CD4-positive, alpha-beta T cell treated with Interleukin-21 for 1 hour (primary cell): Measurements from ENCODE around the gene TBL2.
A peak's percentile ranks its signal among the peaks of the same experiment; 100 is the strongest.
"Not testable (repeated sequence)": the region's sequence is repeated elsewhere in the genome, so short reads cannot be mapped to it uniquely, and the experiment has no call there.

Experiments
- DNase-seq: peaks from one replicate; pipeline ENCODE4 v3.0.0-alpha.2; 2020

Gene TBL2

DNA sequence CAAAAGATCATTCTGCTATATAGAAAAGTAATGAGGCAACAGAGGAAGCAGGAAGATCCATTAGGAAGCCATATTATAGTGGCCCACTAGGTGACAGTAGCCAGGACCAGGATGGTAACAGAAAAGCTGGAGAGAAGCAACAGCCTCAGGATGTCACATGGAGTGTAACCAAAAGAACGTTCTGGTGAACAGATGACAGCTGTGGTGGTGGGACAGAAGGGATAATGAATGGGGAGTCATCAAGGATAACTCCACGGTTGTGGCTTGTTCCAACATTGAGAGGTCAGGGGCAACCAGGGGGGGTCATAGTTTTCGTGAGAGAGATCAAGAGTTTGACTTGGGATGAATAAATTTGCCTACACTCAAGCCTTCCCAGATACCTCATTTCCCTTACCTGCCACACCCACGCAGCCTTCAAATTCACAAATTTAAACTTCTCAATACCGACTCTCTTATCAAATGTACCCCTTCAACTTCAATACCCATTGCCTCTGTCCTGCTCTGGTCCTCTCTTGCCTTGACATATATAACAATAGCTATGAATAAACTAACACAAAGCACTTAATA is 9.3 kb downstream of the TBL2 start:
- no peak for DNase-seq

DNA sequence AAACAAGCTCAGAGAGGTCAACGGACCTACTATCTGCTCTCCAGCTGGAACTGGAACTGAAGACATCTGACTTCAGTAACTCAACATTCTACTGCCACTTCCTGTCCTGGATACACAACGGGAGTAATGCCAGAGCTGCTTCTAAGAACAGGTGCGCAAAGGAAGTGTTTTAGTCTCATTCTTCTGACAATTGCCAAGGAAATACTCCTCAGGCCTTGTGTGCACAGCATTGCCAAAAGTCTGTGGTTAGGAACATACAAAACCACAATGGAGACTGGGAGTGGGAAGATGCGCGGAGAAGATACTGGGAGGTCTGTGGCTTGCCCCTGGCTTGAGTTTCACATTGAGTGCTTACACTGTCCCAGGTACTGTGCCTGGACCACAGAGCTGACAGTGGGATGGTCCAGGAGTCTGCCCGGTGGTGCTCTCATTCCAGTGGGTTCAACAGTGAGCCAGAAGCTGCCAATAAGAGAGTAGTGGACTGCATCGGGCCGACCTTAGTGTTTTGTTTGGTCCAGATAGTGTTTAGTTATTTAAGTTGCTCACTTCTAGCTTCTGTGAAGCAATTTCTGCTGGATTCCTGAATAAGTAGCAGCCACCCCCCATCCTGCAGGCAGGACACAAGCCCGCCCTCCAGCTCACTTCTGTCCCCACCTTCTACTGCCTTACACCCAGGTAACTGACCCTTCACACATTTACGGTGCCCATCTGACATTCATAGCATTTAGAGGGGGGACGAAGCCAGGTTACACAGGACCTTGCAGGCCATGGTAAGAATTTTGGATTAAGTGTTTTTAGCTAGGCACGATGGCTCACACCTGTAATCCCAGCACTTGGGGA is 10.3 kb downstream of the TBL2 start:
- DNase-seq = no peak

DNA sequence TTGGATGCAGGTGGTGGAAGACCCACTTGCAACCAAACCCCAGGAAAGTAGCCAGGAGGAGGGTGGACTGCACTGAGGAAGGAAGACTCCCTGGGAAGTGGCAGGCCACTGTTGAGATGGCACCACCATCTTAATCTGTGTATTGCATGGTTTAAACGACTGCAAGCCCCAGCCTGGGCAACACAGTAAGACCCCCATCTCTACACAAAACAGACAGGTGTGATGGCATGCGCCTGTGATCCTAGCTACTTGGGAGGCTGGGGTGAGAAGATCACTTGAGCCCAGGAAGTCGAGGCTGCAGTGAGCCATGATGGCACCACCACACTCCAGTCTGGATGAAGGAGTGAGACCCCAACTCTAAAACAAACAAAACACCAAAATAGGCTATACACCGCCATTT is 11.2 kb downstream of the TBL2 start:
- DNase-seq = no peak

DNA sequence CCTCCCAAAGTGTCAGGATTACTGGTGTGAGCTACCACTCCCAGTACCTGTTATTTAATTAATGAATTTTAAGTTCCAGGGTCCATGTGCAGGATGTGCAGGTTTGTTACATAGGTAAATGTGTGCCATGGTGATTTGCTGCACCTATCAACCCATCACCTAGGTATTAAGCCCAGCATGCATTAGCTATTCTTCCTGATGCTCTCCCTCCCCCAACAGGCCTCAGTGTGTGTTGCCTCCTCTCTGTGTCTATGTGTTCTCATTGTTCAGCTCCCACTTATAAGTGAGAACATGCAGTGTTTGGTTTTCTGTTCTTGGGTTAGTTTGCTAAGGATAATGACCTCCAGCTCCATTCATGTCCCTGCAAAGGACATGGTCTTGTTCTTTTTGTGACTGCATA is 11.9 kb downstream of the TBL2 start:
- peak; percentile 12 for DNase-seq

DNA sequence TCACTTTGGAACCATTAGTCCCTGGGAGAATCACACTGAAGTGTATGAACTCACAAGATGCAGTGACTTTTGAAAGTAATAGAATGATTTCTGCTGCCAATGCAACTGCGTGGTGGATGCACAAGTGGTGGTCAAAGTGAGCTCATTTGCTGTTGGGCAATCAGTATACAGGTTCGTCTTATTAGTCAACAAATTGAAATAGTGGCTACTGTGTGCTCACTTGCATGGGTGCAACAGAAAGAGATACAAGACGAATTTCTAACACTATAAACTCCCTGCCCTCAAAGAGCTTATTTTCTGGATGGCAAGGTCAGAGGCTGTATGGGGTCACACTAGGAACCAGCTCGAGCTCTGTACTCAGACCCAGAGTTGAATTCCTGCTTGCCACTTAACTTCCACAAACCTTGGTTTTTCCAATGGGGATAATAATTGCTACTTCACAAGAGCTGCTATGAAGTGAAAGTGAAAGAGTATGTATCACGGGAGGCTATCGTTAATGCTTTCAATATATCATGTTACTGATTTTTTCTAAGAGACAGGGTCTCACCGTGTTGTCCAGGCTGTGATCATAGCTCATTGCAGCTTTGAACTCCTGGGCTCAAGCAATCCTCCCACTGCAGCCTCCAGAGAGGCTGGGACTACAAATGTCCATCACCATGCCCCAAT is 12.6 kb downstream of the TBL2 start:
- DNase-seq = peak; percentile 9

DNA sequence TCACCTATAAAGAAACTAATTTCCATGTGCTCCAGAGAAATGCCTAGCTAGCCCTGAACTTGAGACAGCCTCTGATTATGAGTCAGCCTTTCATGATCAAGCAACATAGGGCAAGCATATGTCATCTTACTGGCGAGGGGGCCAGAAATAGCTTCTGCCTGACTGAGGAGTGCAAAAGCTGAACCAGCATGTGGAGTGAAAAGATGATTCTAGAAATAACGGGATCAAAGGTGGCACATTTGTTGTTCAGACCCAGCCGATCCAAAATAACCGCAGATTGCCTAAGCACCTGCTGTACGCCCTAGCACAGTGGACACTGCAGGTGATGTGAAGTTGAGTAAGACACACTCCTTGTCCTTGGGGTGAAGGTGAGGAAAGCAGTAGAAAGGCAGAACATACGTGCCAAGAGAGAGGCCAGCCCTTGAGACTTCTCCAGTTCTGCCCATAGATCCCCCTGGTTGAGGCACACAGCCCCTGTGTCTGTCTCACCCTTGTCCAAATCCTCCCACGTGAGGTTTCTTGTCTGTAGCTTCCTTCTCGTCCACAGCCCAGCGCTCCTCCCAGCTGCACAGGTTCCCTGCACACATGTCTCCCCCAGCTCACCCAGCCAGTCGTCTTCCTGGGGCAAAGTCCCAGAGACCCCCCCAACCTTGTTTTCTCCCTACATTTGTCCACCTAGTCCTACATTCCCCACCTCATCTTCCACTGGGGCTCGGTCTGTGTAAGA is 18.1 kb downstream of the TBL2 start:
- no peak for DNase-seq

DNA sequence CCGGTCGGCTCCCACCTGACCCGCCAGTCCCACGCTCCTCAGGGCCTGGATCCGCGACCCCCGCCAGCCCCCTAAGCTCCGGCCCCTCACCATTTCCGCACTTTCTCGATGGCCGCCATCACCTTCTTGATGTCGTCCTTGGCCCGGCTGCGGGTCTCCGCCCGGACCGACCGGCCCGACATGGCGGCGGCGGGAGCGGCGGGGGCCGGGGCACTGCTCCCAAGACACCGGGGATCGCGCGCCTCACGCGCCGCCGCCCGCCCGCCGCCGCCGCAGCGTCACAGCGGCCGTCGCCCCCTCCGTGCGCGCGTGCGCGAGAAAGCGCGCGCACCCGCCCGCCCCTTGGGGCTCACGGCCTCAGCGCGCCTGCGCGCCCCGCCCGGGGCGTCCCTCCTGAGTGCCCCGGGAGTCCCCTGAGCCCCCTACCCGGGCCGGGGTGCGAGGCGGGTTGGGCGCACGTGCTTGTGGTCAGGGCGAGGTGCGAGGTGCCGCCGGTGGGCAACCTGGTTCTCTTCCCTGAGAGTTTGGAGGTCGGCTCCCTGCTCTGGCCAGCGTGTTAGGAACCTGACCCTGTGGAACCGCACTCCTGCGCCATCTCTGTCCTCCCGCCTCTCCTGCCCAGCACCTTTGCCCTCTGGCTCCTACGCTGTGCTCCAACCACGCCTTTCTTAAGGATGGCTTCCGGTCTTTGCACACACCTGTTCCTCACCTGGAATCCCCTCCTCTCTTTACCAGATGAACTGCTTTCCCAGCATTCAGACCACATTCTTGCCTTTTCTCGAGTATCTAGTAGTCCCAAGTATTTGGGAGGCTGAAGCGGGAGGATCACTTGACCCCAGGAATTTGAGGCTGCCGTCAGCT is 20.8 kb downstream of the TBL2 start, which contains the start of gene BCL7B:
Gene BCL7B, minus strand, starts transcription at position 294 of the 861 bp plus-strand sequence. Its CDS starts 112 bp downstream, at position 182.
- peak; percentile 83 for DNase-seq

DNA sequence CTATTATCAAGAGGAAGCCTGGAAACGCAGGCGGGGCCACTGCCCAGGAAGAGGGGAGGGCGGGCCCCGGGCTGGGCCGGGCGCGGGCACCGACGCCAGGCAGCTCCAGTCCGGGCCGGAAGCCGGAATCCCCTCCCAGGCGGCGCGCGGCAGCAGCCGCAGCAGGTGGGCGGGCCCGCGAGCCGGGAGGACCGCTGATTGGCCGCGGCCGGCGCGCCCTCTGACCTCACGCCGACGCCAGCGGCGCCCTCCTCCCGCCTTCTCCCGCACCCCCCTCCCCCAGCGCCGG is 21.3 kb downstream of the TBL2 start:
- peak; percentile 93 for DNase-seq

DNA sequence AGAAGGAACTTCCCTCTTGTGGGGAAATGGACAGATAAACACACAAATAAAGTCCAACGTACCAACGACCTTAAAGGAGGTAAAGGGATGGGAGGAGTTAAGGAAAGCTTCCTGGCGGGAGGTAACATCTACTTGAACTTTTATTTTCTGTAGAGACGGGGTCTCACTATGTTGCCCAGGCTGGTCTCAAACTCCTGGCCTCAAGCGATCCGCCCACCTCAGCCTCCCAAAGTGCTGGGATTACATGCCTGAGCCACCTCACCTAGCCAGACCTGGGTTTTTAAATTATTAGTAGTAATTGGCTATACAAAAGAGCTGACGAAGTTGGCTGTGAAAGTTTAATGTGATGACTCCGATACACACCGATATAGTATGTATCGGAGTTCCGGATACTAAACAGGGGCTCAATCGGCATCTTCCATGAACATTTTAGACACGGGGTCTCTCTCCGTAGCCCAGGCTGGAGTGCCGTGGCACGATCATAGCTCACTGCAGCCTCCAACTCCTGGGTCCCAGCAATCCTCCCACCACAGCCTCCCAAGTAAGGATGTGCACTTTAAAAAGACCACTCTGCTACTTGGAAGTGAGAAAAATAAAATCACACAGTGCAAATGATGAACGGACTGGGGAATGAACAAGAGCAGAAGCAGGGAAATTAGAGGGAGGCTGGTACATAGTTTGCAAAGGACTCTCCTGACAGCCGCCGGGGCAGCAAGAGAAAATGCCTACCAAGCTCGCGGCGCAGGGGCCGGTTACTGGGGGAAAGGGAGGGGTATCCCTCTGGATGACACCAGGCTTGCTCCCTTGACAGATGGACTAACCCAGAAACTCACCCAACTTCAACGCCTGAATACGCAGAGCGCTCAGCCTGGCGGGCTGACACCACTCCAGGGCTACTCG is 21.9 kb downstream of the TBL2 start:
- DNase-seq = no peak

DNA sequence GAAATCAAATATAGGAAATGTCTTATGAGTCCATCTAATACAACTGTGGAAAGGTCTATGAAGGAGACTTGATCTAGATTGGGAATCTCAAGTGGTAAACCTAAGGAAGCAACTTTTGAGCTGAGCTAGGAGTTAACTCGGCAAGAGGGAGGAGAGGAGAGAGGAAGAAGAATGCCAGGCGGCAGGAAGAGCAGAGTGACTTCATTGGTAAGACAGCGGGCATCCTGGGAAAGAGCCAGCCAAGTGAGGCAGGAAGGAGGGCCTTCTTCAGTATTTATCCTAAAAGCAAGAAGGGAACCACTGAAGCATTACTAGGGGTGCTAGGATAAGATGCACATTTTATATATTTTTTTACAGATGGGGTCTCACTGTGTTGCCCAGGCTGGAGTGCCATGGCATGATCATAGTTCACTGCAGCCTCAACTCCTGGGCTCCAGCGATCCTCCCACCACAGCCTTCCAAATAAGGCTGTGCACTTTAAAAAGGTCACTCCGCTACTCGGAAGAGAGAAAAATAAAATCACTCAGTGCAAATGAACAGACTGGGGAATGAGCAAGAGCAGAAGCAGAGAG is 22.9 kb downstream of the TBL2 start:
- no peak for DNase-seq

DNA sequence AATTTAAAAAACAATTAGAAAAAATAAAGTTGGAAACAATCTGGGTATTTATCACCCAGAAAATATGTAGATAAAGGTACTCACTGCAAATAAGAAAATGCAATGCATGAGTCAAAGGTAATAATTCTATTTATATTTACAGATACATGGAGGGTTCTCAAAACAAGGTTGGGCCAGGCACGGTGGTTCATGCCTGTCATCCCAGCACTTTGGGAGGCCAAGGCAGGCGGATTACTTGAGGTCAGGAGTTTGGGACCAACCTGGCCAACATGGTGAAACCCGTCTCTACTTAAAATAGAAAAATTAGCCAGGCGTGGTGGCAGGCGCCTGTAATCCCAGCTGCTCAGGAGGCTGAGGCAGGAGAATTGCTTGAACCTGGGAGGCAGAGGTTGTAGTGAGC is 28.3 kb downstream of the TBL2 start:
- not testable (repeated sequence) for DNase-seq

DNA sequence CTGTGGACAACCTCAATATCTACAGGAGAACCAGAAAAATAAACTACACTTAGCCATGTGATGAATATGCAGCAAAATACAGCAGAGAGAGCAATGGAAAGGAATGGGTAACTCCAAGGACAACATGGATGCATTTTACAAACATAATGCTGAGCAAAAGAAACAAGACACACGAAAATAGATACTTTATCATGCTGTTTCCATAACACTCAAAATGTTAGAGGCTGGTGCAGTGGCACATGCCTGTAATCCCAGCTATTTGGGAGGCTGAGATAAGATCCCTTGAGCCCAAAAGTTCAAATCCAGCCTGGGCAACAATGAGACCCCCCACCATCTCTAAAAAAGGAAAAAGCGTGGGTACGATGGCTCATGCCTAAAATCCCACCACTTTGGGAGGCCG is 29.2 kb downstream of the TBL2 start:
- DNase-seq = no peak

DNA sequence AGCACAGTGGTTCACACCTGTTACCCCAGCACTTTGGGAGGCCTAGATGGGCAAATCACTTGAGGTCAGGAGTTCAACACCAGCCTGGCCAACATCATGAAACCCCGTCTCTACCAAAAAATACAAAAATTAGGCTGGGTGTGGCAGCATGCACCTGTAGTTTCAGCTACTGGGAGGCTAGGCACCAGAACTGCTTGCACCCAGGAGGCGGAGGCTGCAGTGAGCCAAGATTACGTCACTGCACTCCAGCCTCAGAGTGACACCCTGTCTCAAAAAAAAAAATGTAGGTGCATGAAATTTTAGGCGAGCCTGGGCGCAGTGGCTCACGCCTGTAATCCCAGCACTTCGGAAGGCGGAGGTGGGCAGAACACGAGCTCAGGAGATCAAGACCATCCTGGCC is 30.5 kb downstream of the TBL2 start:
- no peak for DNase-seq

DNA sequence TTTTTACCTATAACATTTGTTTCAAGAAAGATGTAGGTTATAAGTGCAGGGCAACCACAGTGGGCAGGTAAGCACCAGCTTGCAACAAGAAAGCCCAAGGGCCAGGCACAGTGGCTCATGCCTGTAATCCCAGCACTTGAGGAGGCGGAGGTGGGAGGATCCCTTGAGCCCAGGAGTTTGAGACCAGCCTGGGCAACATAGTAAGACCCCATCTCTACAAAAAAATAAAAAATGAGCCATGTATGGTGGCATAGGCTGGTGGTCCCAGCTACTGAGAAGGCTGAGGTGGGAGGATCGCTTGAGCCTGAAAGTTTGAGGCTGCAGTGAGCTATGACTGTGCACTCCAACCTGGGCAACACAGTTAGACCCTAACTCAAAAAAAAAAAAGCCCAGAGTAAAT is 33.7 kb downstream of the TBL2 start:
- no peak for DNase-seq

DNA sequence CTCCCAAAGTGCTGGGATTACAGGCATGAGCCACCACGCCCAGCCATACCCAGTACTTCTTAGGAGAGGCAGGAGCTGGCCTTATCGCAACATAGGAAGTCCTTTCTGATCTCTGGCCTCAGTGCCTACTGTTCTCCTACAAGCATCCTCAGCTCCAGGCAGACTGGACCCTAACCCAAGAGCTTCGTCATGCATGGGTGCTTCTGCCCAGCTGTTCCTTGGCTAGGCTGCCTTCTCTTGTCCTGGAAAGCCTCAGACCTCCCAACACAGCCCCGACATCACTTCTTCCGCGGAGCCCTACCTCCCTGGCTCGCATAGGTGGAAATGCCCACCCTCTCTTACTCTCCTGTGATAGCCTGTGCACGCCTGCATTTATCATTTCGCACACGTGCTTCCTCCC is 36.7 kb downstream of the TBL2 start:
- no peak for DNase-seq

DNA sequence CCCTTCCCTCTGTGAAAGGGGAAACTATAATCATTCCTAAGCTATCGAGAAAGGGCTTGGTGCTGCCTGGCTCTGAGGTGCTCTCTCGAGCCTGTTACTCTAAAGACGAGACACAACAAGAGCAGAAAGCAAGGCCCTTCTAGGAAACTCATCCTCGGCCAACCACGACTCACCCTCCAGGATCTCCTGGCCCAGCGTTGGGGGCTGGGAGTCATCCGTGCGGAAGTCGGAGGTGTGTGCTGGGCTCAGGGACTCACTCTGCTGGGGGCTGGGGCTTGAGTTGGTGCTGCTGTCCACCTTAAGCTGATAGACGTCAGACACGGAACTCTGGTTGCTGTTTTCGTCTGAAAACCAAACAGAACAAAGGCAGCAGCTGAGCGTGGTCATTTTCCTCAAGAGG is 38.7 kb downstream of the TBL2 start:
- DNase-seq = no peak

DNA sequence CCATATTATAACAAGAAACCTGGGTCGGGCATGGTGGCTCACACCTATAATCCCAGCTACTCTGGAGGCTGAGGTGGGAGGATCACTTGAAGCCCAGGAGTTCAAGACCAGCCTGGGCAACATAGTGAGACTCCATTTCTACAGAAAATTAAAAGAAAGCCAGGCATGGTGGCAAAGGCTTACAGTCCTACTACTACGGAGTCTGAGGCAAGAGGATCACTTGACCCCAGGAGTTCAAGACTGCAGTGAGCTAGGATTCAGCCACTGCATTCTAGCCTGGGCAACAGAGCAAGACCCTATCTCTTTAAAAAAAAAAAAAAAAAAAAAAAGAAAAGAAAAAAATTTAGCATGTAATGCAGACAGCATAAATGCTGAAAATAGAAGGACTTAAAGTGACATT is 39.9 kb downstream of the TBL2 start:
- DNase-seq = not testable (repeated sequence)

DNA sequence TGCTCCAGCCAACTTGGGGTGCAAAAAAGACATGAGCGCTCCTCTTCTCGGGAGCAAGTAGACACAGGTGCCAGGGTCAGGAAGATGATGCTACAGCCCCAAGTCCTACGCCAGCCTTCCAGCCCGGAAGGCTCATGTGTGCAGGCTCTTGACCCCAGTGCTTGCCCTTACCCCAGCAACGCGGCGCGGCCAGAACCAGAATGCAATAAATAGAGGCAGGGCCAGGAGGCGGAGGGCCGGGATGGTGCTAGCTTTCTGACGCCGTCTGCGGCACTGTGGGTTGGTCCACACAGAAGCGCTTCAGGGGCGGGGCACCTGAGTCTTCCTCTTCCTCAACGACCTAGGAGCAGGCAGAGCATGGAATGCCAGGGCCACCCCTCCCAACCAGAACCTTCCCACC is 41.3 kb downstream of the TBL2 start:
- no peak for DNase-seq

DNA sequence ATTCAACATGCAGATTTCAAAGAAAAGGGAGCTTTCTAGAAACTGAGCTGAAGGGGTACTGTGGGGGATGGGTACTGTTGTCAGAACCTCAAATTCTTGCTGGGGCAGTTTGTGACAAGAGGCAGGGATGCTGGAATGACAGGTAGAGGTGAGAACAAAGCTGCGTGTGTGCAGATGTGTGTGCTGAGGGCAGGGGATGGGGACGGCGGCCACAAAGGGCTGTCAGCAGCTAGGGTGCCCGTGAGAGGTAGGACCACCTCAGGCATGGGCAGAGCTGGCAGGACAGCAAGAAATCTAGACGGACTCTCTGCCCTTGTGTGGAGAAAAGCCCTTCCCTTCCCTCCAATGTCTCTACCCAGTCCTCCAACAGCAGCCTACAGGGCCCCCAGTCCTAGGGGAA is 41.9 kb downstream of the TBL2 start:
- DNase-seq = no peak

DNA sequence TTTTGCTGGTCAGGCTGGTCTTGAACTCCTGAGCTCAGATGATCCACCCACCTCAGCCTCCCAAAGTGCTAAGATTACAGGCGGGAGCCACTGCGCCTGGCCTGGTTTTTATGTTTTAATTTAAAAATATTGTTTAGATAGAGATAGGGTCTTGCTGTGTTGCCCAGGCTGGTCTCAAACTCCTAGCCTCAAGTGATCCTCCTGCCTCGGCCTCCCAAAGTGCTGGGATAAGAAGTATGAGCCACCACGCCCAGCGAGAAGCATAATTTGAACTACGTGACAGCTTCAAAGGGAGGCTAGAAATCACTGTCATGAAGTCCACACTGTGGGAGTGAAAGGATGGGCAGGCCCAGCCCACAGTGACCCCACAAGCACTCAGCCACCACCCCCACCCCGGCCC is 42.5 kb downstream of the TBL2 start:
- not testable (repeated sequence) for DNase-seq

DNA sequence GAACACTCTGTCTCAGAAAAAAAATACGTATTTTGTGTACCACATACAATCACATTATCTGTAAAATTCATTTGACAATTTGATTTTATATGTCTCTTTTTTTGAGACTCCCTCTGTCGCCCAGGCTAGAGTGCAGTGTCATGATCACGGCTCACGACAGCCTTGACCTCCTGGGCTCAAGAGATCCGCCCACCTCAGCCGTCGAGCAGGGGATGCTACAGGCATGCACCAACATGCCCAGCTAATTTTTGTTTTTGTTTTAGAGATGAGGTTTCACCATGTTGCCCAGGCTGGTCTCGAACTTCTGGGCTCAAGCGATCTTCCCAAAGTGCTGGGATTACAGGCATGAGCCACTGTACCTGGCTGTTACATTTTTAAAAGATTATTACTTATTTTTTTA is 44.6 kb downstream of the TBL2 start:
- no peak for DNase-seq
